Glutamatergic neuron (in vitro differentiated cells): Measurements from ENCODE around the gene FADD. TPM values are rescaled to one million over a fixed set of nuclear protein-coding genes. Genes with fewer than 3 reads are reported as not detected.

ENCODE experiments used
- DNase-seq: peaks from one replicate; pipeline ENCODE4 v3.0.0; 2022
- H3K27ac Mint-ChIP-seq: one replicate; pipeline ENCODE4 v1.8.0; 2020; ENCODE audit warnings: mild to moderate bottlenecking, mixed read lengths, inconsistent platforms; ENCODE audit not compliant: unreplicated experiment
- H3K27me3 Mint-ChIP-seq: one replicate; pipeline ENCODE4 v1.8.0; 2020; ENCODE audit warnings: mild to moderate bottlenecking, moderate library complexity, mixed read lengths, inconsistent platforms; ENCODE audit not compliant: unreplicated experiment
- H3K36me3 Mint-ChIP-seq: one replicate; pipeline ENCODE4 v1.8.0; 2020; ENCODE audit warnings: mild to moderate bottlenecking, mixed read lengths, inconsistent platforms; ENCODE audit not compliant: unreplicated experiment
- H3K4me1 Mint-ChIP-seq: one replicate; pipeline ENCODE4 v1.8.0; 2020; ENCODE audit warnings: mild to moderate bottlenecking, low read depth, mixed read lengths, inconsistent platforms; ENCODE audit not compliant: unreplicated experiment
- H3K4me3 Mint-ChIP-seq: one replicate; pipeline ENCODE4 v1.8.0; 2020; ENCODE audit warnings: mild to moderate bottlenecking, mixed read lengths, inconsistent platforms; ENCODE audit not compliant: unreplicated experiment
- H3K9me3 Mint-ChIP-seq: one replicate; pipeline ENCODE4 v1.8.0; 2020; ENCODE audit warnings: mild to moderate bottlenecking, moderate library complexity, mixed read lengths, inconsistent platforms; ENCODE audit not compliant: unreplicated experiment
- CTCF ChIP-seq: fragments of 200-600 bp; sonication (generic); IDR thresholded peaks from one replicate; pipeline ENCODE4 v1.5.0; 2021; ENCODE audit not compliant: partially characterized antibody, unreplicated experiment
- total RNA-seq: library from RNA; stranded (reverse); fragmentation: NEBNext Ultra II Directional; extraction: Animal tissue kit (Norgen Biotek cat#: 25700); gene quantifications from one replicate; pipeline ENCODE4 v1.2.1, GENCODE V29; 2021; ENCODE audit not compliant: unreplicated experiment

The FADD gene
- total RNA-seq, 1 donor from 2014 or later: 23.1 TPM

GRCh38 chr11:70158757-70159389 lies 44.2 kb upstream of the FADD start:
- H3K27ac Mint-ChIP-seq: no peak overlapping the region
- no peak for DNase-seq
- no peak overlapping the region for H3K4me3 Mint-ChIP-seq
- no peaks in the 10 kb centered on the region for H3K36me3 Mint-ChIP-seq
- no peak for TF ChIP-seq CTCF
- peaks cover 2% of the 10 kb centered on the region for H3K9me3 Mint-ChIP-seq
- peaks cover 6% of the 10 kb centered on the region for H3K4me1 Mint-ChIP-seq
- H3K27me3 Mint-ChIP-seq: peaks cover 3% of the 10 kb centered on the region

DNA sequence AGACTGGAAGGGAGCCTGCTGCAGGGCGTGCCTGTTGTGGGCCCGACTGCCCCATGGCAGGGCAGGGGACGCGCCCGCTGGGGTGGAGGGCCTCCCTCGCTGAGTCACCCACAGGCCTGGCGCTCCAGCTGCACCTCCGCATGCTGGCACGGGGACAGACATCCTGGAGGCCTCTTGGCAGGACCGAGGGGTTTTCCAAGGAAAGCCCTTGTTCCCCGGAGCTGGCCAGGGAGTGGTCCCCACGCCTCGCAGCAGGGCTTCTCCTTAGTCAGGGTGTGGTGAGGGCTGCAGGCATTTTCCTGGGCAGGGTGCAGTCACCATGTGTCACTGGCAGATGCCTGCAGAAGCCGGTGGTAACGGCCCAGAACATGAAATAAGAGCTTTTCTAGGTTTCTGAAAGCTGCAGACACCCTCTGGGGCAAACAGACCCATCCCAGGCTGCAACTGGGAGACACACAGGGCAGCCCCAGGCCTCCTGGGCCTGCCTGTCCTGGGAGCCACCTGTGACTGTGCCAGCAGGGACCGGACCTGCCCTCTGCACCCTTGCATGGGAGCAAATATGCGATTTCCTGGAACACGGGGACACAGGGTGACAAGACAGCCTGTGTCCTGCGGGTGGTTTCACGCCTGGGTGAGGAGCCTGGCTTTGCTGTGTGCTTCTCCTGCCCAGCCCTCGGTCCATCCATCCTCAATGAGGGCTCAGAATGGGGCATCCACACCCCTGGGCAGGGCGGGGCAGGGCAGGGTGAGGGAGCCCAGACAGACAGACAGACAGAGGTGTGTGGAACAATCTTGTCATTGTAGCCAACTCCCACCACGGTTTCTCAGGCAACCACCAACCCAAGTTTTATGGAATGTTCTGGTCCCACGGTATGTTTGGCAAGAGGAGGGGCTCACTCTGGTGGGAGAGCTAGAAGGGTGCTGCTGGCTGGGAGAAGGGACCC lies 43.2 kb upstream of the FADD start:
- no peak overlapping the region for H3K27ac Mint-ChIP-seq
- H3K9me3 Mint-ChIP-seq: peaks cover 2% of the 10 kb centered on the region
- no peak for DNase-seq
- no peak overlapping the region for H3K4me3 Mint-ChIP-seq
- no peak for TF ChIP-seq CTCF
- peaks cover 6% of the 10 kb centered on the region for H3K4me1 Mint-ChIP-seq
- peaks cover 2% of the 10 kb centered on the region for H3K27me3 Mint-ChIP-seq
- no peaks in the 10 kb centered on the region for H3K36me3 Mint-ChIP-seq

DNA sequence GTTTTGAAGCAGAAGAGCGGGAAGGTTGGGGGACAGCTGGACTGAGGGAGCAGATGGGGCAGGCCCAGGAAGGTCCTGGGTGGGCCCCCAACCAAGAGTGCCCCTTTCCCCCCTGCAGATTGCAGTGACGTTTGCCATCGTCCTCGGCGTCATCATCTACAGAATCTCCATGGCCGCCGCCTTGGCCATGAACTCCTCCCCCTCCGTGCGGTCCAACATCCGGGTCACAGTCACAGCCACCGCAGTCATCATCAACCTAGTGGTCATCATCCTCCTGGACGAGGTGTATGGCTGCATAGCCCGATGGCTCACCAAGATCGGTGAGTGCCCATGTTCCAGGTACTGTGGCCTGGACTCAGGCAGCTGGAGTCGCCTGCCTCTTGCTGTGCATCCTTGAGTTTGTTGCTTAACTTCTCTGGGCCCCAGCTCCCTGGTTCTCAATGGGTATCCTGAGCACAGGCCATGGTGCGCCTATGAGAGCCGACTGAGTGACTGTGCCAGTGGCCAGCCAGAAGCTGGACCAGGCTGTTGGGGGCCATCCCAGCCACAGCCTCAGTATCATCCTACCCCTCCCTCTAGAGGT lies 42.0 kb upstream of the FADD start:
- peaks cover 2% of the 10 kb centered on the region for H3K9me3 Mint-ChIP-seq
- H3K4me3 Mint-ChIP-seq: no peak overlapping the region
- H3K36me3 Mint-ChIP-seq: no peaks in the 10 kb centered on the region
- H3K27me3 Mint-ChIP-seq: peaks cover 2% of the 10 kb centered on the region
- DNase-seq: no peak
- TF ChIP-seq CTCF: no peak
- peaks cover 6% of the 10 kb centered on the region for H3K4me1 Mint-ChIP-seq
- no peak overlapping the region for H3K27ac Mint-ChIP-seq

- no peak for TF ChIP-seq CTCF
- no peaks in the 10 kb centered on the region for H3K36me3 Mint-ChIP-seq
- H3K27ac Mint-ChIP-seq: no peak overlapping the region
- no peak overlapping the region for H3K4me3 Mint-ChIP-seq
- peaks cover 9% of the 10 kb centered on the region for H3K4me1 Mint-ChIP-seq
- DNase-seq: no peak
- H3K9me3 Mint-ChIP-seq: peaks cover 1% of the 10 kb centered on the region
- H3K27me3 Mint-ChIP-seq: peaks cover 5% of the 10 kb centered on the region
Measured at GRCh38 chr11:70164705-70165104, 38.4 kb upstream of the FADD start.

- H3K27ac Mint-ChIP-seq: no peak overlapping the region
- no peak for TF ChIP-seq CTCF
- peaks cover 9% of the 10 kb centered on the region for H3K4me1 Mint-ChIP-seq
- H3K27me3 Mint-ChIP-seq: peaks cover 6% of the 10 kb centered on the region
- peaks cover 1% of the 10 kb centered on the region for H3K9me3 Mint-ChIP-seq
- DNase-seq: no peak
- H3K36me3 Mint-ChIP-seq: no peaks in the 10 kb centered on the region
- no peak overlapping the region for H3K4me3 Mint-ChIP-seq
Measured at GRCh38 chr11:70167120-70167519, 36.0 kb upstream of the FADD start.
